GM18499 (cell line): ENCODE measurements around the gene RRP12.

Experiments used
- ATAC-seq: cut with Tn5 transposase; IDR thresholded peaks from one replicate; pipeline ENCODE4 v1.9.1; 2021; ENCODE audit warnings: moderate number of reproducible peaks; ENCODE audit not compliant: insufficient read depth, unreplicated experiment

Gene RRP12

GRCh38 chr10:97321032-97321803 lies 79.9 kb downstream of the RRP12 start:
- no peak for ATAC-seq

- no peak for ATAC-seq
Observed at GRCh38 chr10:97320480-97321031, 80.6 kb downstream of the RRP12 start.

- ATAC-seq: peak; percentile 5
Observed at GRCh38 chr10:97319671-97320479, 81.3 kb downstream of the RRP12 start.

GRCh38 chr10:97318772-97319651 lies 82.1 kb downstream of the RRP12 start, which contains the start of gene FRAT1:
Gene FRAT1, plus strand, starts transcription at chr10:97319271. Its CDS starts 183 bp downstream, at chr10:97319454.
- peak; percentile 69 for ATAC-seq

- ATAC-seq: no peak
Observed at GRCh38 chr10:97314671-97315070, 86.5 kb downstream of the RRP12 start.

GRCh38 chr10:97312897-97313296 lies 88.2 kb downstream of the RRP12 start:
- no peak for ATAC-seq

- no peak for ATAC-seq
Observed at GRCh38 chr10:97311111-97311626, 90.0 kb downstream of the RRP12 start.

- ATAC-seq: no peak
Observed at GRCh38 chr10:97307866-97308780, 93.0 kb downstream of the RRP12 start.

- no peak for ATAC-seq
Observed at GRCh38 chr10:97307441-97307840, 93.7 kb downstream of the RRP12 start.
